Measurements from ENCODE around the gene DLG2. TPM values are rescaled to one million over a fixed set of nuclear protein-coding genes. Genes with fewer than 3 reads are reported as not detected.
A peak's percentile ranks its signal among the peaks of the same experiment; 100 is the strongest.

DLG2 gene
- total and polyA plus RNA-seq, 11 donors: 2.4 to 13.9 (median 7.1) TPM

DNA sequence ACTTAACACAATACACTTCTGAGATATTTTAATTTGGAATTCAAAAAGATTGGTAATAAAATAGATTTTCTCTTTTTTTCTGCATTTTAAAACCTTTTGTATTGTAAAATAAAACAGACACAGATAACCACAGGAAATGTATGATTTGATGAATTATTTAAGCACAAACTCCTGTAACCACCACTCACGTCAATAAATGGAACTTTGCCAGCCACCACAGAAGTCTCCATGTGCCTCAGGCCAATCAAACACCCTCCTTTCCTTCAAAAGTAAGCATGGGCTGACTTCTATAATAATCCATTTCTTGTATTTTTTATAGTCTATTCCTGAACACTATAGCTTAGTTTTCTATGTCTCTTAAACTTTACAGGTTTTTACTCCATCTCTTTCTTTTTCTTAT lies 721.7 kb downstream of the DLG2 start:
- intact Hi-C loops (cut with DNase I): no loop called here
- no peak for ATAC-seq

DNA sequence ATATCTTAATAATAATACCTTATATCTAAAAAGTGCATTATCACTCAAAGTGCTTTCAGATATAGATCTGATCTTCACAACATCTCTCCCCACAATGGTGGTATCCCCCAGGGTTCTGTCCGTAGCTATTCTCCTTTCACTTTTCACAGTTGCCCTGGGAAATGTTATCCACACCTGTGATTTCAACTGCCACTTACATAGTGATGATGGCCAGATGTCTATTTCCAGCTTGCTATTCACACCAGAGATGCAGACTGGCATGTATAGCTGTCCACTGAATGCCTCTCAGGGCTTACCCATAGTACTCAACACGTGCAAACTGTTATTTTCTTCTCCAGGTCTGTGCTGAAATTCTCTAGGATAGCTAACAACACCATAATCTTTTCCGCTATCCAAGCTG lies 724.7 kb downstream of the DLG2 start:
- ATAC-seq: peak; percentile 91 to 97 (median 96)
- intact Hi-C loops (cut with DNase I): no loop called here
- TF ChIP-seq, protein P1, sequence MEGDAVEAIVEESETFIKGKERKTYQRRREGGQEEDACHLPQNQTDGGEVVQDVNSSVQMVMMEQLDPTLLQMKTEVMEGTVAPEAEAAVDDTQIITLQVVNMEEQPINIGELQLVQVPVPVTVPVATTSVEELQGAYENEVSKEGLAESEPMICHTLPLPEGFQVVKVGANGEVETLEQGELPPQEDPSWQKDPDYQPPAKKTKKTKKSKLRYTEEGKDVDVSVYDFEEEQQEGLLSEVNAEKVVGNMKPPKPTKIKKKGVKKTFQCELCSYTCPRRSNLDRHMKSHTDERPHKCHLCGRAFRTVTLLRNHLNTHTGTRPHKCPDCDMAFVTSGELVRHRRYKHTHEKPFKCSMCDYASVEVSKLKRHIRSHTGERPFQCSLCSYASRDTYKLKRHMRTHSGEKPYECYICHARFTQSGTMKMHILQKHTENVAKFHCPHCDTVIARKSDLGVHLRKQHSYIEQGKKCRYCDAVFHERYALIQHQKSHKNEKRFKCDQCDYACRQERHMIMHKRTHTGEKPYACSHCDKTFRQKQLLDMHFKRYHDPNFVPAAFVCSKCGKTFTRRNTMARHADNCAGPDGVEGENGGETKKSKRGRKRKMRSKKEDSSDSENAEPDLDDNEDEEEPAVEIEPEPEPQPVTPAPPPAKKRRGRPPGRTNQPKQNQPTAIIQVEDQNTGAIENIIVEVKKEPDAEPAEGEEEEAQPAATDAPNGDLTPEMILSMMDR (IDR thresholded peaks at IDR 0.05): no peak
- no peak for TF ChIP-seq POLR2A (IDR thresholded peaks at IDR 0.05)
- DNase-seq: peak in 3 of 5 donors; percentile 15 to 22 (median 19)
- 24 to 31% (median 24%) methylated on average over 3 of the region's 3 CpGs for WGBS, 4 donors
- H3K4me1 ChIP-seq: peaks cover 0 to 12% (median 6%) of the 10 kb centered on the region in 12 donors
- H3K36me3 ChIP-seq: no peaks in the 10 kb centered on the region
- no peak overlapping the region for H3K4me3 ChIP-seq
- H3K9me3 ChIP-seq: no peaks in the 10 kb centered on the region
- peak overlapping the region in 4 of 12 donors; percentile 1 to 41 (median 25) for H3K27ac ChIP-seq
- no peaks in the 10 kb centered on the region for H3K27me3 ChIP-seq

More for the DNA sequence above, 721.7 kb downstream of the DLG2 start:
- Histone ChIP-seq H3K4me1 (peaks cover 0 to 12% (median 6%) of the 10 kb centered on the region in 12 donors), H3K4me3 (no peak overlapping the region), H3K27me3 (no peaks in the 10 kb centered on the region), H3K9me3 (no peaks in the 10 kb centered on the region), H3K36me3 (no peaks in the 10 kb centered on the region), H3K27ac (no peak overlapping the region)
- TF ChIP-seq POLR2A (IDR thresholded peaks at IDR 0.05): no peak
- no peak for DNase-seq
- 20 to 32% (median 27%) methylated on average over 1 of the region's 1 CpG for WGBS, 4 donors

DNA sequence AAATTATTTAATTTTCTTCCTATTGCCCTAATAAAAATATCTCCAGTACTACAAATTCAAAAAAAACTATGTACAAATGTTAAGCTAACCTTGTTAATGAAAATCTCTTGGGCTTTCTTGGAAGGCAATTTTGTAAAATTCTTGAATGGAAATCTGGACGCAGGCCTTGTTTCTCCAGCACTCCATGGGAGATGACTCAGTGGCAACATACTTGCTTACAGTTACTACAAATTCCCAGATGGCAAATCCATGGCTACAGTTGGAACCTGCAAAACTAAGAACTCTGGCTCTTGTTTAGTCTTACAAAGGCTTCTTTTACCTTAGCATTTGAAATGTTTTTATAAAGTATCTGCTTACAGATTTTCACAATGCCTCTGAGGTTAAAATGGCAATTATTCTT lies 725.2 kb downstream of the DLG2 start:
- Histone ChIP-seq H3K27ac (peak overlapping the region in 4 of 12 donors; percentile 1 to 41 (median 26)), H3K4me1 (peaks cover 0 to 12% (median 6%) of the 10 kb centered on the region in 12 donors), H3K4me3 (no peak overlapping the region), H3K9me3 (no peaks in the 10 kb centered on the region), H3K36me3 (no peaks in the 10 kb centered on the region), H3K27me3 (no peaks in the 10 kb centered on the region)
- intact Hi-C loops (cut with DNase I): no loop called here
- 23 to 26% (median 26%) methylated on average over 1 of the region's 1 CpG for WGBS, 4 donors
- TF ChIP-seq POLR2A (IDR thresholded peaks at IDR 0.05): no peak
- TF ChIP-seq, protein P1 (IDR thresholded peaks at IDR 0.05): no peak
- DNase-seq (peak in 3 of 5 donors; percentile 10 to 16 (median 16)), ATAC-seq (peak; percentile 44 to 80 (median 68))

DNA sequence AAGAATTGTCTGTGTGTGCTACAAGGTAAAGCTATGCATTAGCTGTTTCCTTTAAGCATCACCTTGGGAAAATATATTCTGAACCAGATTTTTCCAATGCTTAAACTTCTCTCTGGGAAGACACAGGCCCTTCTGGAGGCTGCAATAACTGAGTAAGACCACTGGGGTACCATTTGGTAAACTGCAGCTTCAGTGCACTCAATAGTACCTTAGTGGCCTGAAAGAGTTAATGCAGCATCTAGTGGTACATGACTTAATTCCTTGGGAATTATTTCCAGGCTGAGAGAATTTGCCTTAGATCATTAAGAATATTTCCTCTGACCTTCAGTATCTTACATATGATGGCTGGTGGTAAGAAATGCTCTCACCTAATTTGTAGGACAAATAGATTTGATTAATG lies 727.4 kb downstream of the DLG2 start:
- Histone ChIP-seq H3K9me3 (no peaks in the 10 kb centered on the region), H3K27me3 (no peaks in the 10 kb centered on the region), H3K27ac (no peak overlapping the region), H3K4me1 (peaks cover 0 to 12% (median 6%) of the 10 kb centered on the region in 12 donors), H3K4me3 (no peak overlapping the region), H3K36me3 (no peaks in the 10 kb centered on the region)
- intact Hi-C loops (cut with DNase I): loop anchor here in 1 of 10 donors (10.0 kb wide), 1 partner anchor 55 kb away; no protein-coding TSS in a partner anchor
- DNase-seq (no peak), ATAC-seq (no peak)
- TF ChIP-seq POLR2A (IDR thresholded peaks at IDR 0.05): no peak
- TF ChIP-seq, protein P1 (IDR thresholded peaks at IDR 0.05): peak in 2 of 12 donors; percentile 27 to 33

DNA sequence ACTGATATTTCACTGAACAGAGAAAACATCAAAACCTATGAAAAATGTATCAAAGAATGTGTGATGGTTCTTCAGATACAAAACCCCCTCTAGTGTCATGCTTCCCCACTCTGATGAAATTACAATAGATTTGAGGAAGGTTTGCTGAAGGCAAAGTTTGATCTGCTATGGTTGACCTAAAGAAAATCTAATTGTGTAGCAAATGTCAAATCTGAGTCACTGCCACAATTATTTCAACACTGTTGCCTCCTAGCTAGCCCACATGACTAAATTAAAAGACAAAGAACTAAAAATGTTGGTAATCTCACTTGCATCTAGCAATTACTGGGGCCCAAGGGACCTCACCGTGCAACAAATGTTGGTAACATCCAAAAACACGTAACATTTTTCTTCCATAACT lies 728.0 kb downstream of the DLG2 start:
- H3K27me3 ChIP-seq: no peaks in the 10 kb centered on the region
- DNase-seq: no peak
- H3K4me1 ChIP-seq: peaks cover 0 to 12% (median 6%) of the 10 kb centered on the region in 12 donors
- H3K36me3 ChIP-seq: no peaks in the 10 kb centered on the region
- TF ChIP-seq POLR2A (IDR thresholded peaks at IDR 0.05): no peak
- TF ChIP-seq, protein P1 (IDR thresholded peaks at IDR 0.05): no peak
- H3K27ac ChIP-seq: no peak overlapping the region
- intact Hi-C loops (cut with DNase I): loop anchor here in 1 of 10 donors (10.0 kb wide), 1 partner anchor 54 kb away; no protein-coding TSS in a partner anchor
- 84 to 95% (median 91%) methylated on average over 2 of the region's 2 CpGs for WGBS, 4 donors
- no peak overlapping the region for H3K4me3 ChIP-seq
- H3K9me3 ChIP-seq: no peaks in the 10 kb centered on the region
- no peak for ATAC-seq
